Uterus (tissue), 4 donors: Measurements from ENCODE around the gene PLXNA4. TPM values are rescaled to one million over a fixed set of nuclear protein-coding genes. Genes with fewer than 3 reads are reported as not detected.

ENCODE experiments used
- DNase-seq, 2 donors: peaks; one replicate each; pipeline ENCODE4 v3.0.0-alpha.2; 2019 to 2020
- H3K27ac ChIP-seq, 2 donors: fragments of 200-600 bp; sonication (generic); 1 replicate in 1 of 2; 2 replicates in 1 of 2; pipeline ENCODE4 v1.5.1; 2016 to 2018
- H3K27me3 ChIP-seq, 2 donors: fragments of 200-600 bp; sonication (generic); one replicate each; pipeline ENCODE4 v1.5.1; 2018 to 2019; ENCODE audit warnings: control low read depth in 1 of 2
- H3K36me3 ChIP-seq, 2 donors: fragments of 200-600 bp; sonication (generic); one replicate each; pipeline ENCODE4 v1.5.1; 2019; ENCODE audit warnings: control low read depth in 1 of 2
- H3K4me1 ChIP-seq, 2 donors: fragments of 200-600 bp; sonication (generic); one replicate each; pipeline ENCODE4 v1.5.1; 2018 to 2019; ENCODE audit warnings: control low read depth in 1 of 2
- H3K4me3 ChIP-seq, 2 donors: fragments of 200-600 bp; sonication (generic); 1 replicate in 1 of 2; 2 replicates in 1 of 2; pipeline ENCODE4 v1.5.1; 2018 to 2019; ENCODE audit warnings: mild to moderate bottlenecking in 1 of 2
- H3K9me3 ChIP-seq, 2 donors: fragments of 200-600 bp; sonication (generic); one replicate each; pipeline ENCODE4 v1.5.1; 2019; ENCODE audit warnings: control low read depth in 1 of 2
- POLR2A ChIP-seq, 2 donors: fragments of 450-650 bp; IDR thresholded peaks; one replicate each; pipeline ENCODE4 v1.6.1; 2016; ENCODE audit warnings: antibody characterized with exemption in 2 of 2, mild to moderate bottlenecking in 1 of 2, moderate library complexity in 1 of 2
- intact Hi-C: fragments of 100-400 bp; cut with DNase I; formaldehyde crosslinking; loops from one replicate; pipeline ENCODE4 v1.15.1; 2023; ENCODE audit warnings: low total_unique reads
- total RNA-seq, 4 donors: library from RNA; depleted of rRNA in 3 of 4; stranded (reverse); fragments of >200 nt in 3 of 4; gene quantifications; one replicate each; pipeline versions ENCODE4 v1.1.0 to v1.2.4, GENCODE V29; 2014 to 2023
- TF ChIP-seq, protein P1 (sequence below), 4 experiments: fragments of 200-600 bp in 2 of 4; fragments of 450-650 bp in 2 of 4; sonication (generic) in 2 of 4; IDR thresholded peaks; one replicate each; pipeline ENCODE4 v1.5.1; 2016 to 2019; ENCODE audit warnings: antibody characterized with exemption in 4 of 4, mild to moderate bottlenecking in 2 of 4, moderate library complexity in 1 of 4
- donor health status: DM: yes; HTN: yes; CAD: no.

Gene PLXNA4
- total RNA-seq, 4 donors from 2014 or later, result 4.1 to 16.5 (median 7.7) TPM

GRCh38 chr7:132554446-132554845, 21.8 kb downstream of the PLXNA4 start:
- H3K36me3 ChIP-seq, result no peaks in the 10 kb centered on the region
- intact Hi-C loops, result no loop called here
- H3K27ac ChIP-seq, result no peak overlapping the region
- TF ChIP-seq, protein P1, sequence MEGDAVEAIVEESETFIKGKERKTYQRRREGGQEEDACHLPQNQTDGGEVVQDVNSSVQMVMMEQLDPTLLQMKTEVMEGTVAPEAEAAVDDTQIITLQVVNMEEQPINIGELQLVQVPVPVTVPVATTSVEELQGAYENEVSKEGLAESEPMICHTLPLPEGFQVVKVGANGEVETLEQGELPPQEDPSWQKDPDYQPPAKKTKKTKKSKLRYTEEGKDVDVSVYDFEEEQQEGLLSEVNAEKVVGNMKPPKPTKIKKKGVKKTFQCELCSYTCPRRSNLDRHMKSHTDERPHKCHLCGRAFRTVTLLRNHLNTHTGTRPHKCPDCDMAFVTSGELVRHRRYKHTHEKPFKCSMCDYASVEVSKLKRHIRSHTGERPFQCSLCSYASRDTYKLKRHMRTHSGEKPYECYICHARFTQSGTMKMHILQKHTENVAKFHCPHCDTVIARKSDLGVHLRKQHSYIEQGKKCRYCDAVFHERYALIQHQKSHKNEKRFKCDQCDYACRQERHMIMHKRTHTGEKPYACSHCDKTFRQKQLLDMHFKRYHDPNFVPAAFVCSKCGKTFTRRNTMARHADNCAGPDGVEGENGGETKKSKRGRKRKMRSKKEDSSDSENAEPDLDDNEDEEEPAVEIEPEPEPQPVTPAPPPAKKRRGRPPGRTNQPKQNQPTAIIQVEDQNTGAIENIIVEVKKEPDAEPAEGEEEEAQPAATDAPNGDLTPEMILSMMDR (IDR thresholded peaks at IDR 0.05), result no peak
- no peak for TF ChIP-seq POLR2A (IDR thresholded peaks at IDR 0.05)
- H3K9me3 ChIP-seq, result peaks cover 0 to 17% of the 10 kb centered on the region in 2 donors
- no peak overlapping the region for H3K4me3 ChIP-seq
- DNase-seq, result no peak
- H3K27me3 ChIP-seq, result no peaks in the 10 kb centered on the region
- H3K4me1 ChIP-seq, result no peaks in the 10 kb centered on the region

DNA sequence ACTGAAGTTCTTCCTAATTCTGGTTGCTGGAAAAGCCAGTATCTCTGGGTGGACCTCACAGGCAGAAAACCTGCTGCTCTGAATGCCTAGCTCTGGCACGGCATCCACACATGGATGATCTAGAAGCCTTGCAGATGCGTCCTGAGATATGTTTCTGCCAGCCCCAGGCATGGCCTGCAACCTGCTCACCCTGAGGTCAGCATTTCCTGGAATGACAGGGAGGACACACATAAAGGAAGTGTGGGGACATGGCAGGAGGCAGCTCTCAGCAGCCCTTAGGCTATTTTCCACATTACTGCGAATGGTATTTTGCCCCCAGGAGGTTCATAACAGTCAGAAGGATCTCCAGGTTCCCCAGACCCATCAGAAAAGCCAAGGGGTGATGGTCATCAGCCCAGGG, 23.2 kb downstream of the PLXNA4 start:
- H3K27me3 ChIP-seq, result no peaks in the 10 kb centered on the region
- H3K27ac ChIP-seq, result no peak overlapping the region
- TF ChIP-seq POLR2A (IDR thresholded peaks at IDR 0.05), result no peak
- TF ChIP-seq, protein P1 (IDR thresholded peaks at IDR 0.05), result no peak
- DNase-seq, result no peak
- no peak overlapping the region for H3K4me3 ChIP-seq
- H3K36me3 ChIP-seq, result no peaks in the 10 kb centered on the region
- H3K4me1 ChIP-seq, result no peaks in the 10 kb centered on the region
- intact Hi-C loops, result no loop called here
- H3K9me3 ChIP-seq, result peaks cover 0 to 17% of the 10 kb centered on the region in 2 donors

- H3K27ac ChIP-seq, result no peak overlapping the region
- H3K9me3 ChIP-seq, result peaks cover 0 to 17% of the 10 kb centered on the region in 2 donors
- intact Hi-C loops, result no loop called here
- H3K4me1 ChIP-seq, result no peaks in the 10 kb centered on the region
- DNase-seq, result no peak
- H3K36me3 ChIP-seq, result no peaks in the 10 kb centered on the region
- H3K27me3 ChIP-seq, result no peaks in the 10 kb centered on the region
- TF ChIP-seq, protein P1 (IDR thresholded peaks at IDR 0.05), result no peak
- H3K4me3 ChIP-seq, result no peak overlapping the region
Measured at GRCh38 chr7:132551886-132552285, 24.4 kb downstream of the PLXNA4 start.

GRCh38 chr7:132551439-132551838, 24.8 kb downstream of the PLXNA4 start:
- no peaks in the 10 kb centered on the region for H3K4me1 ChIP-seq
- no peak for DNase-seq
- intact Hi-C loops, result no loop called here
- H3K27me3 ChIP-seq, result no peaks in the 10 kb centered on the region
- no peak overlapping the region for H3K27ac ChIP-seq
- H3K9me3 ChIP-seq, result peaks cover 0 to 17% of the 10 kb centered on the region in 2 donors
- H3K36me3 ChIP-seq, result no peaks in the 10 kb centered on the region
- TF ChIP-seq POLR2A (IDR thresholded peaks at IDR 0.05), result no peak
- TF ChIP-seq, protein P1 (IDR thresholded peaks at IDR 0.05), result no peak
- no peak overlapping the region for H3K4me3 ChIP-seq

DNA sequence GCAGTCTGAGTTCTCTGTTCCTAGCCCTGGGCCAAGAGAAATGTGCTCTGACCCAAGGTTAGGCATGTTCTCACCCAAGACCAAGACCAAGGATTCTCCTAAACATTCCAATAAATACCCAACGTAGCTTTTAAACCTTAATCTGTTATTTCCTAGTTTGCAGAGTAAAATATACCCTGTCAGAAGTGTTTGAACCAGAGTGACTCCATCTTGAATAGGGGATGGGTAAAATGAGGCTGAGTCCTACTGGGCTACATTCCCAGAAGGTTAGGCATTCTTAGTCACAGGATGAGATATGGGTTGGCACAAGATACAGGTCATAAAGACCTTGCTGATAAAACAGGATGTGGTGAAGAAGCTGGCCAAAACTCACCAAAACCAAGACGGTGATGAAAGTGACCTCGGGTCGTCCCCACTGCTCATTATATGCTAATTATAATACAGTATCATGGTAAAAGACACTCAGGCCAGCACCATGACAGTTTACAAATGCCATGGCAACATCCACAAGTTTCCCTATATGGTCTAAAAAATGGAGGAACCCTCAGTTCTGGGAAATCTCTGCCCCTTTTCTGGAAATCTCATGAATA, 27.7 kb downstream of the PLXNA4 start:
- Histone ChIP-seq H3K27ac (no peak overlapping the region), H3K36me3 (no peaks in the 10 kb centered on the region), H3K9me3 (peaks cover 0 to 25% of the 10 kb centered on the region in 2 donors), H3K27me3 (no peaks in the 10 kb centered on the region), H3K4me1 (no peaks in the 10 kb centered on the region), H3K4me3 (no peak overlapping the region)
- DNase-seq, result no peak
- intact Hi-C loops, result no loop called here
- TF ChIP-seq POLR2A (IDR thresholded peaks at IDR 0.05), result no peak
- TF ChIP-seq, protein P1 (IDR thresholded peaks at IDR 0.05), result no peak
